GM12878 (cell line): Measurements from ENCODE around the gene CACTIN. TPM values are rescaled to one million over a fixed set of nuclear protein-coding genes. Genes with fewer than 3 reads are reported as not detected.
A peak's percentile ranks its signal among the peaks of the same experiment; 100 is the strongest.

ENCODE experiments used
- ATAC-seq: fragments of 200-7000 bp; cut with Tn5 transposase; 3 replicates; pipeline ENCODE4 v1.9.1; 2020; ENCODE audit warnings: mild to moderate bottlenecking, moderate library complexity
- BruUV-seq: library from RNA; stranded (reverse); fragments of 400-500 nt; replicated peaks from 2 replicates; lab custom pipeline; 2021; lab: Mats Ljungman, UMichigan
- CTCF ChIA-PET: fragments of 300-600 bp; sonication (Branson Sonifier 250); formaldehyde crosslinking; extraction: SDS; loops from one replicate; lab custom pipeline; 2021; ENCODE audit warnings: inconsistent platforms; lab: Yijun Ruan, JAX
- POLR2A ChIA-PET: fragments of 350-600 bp; formaldehyde crosslinking; extraction: SDS; loops from one replicate; lab custom pipeline; 2021; ENCODE audit warnings: inconsistent platforms; lab: Charles Lee
- RAD21 ChIA-PET: fragments of 300-600 bp; sonication (Branson Sonifier 250); formaldehyde crosslinking; loops from one replicate; lab custom pipeline; 2023; ENCODE audit warnings: antibody characterized with exemption; ENCODE audit not compliant: unreplicated experiment; lab: Charles Lee
- SMC1A ChIA-PET: fragments of 300-600 bp; sonication (Branson Sonifier 250); formaldehyde crosslinking; loops from one replicate; lab custom pipeline; 2023; ENCODE audit not compliant: unreplicated experiment, uncharacterized antibody; lab: Charles Lee
- DNase-seq: peaks from one replicate; pipeline ENCODE4 v3.0.0-alpha.2; 2011; ENCODE audit warnings: low read depth, low spot score
- FAIRE-seq: peaks from 3 replicates; lab custom pipeline; 2011; peaks lifted over from hg19 to GRCh38; lab: Jason Lieb, UNC
- H2AFZ ChIP-seq: 2 replicates; pipeline ENCODE4 v1.6.0; 2011; ENCODE audit warnings: low read depth, low read length, control low read depth; ENCODE audit not compliant: control insufficient read depth
- H3K27ac ChIP-seq: 2 replicates; pipeline ENCODE4 v1.5.1; 2011; ENCODE audit warnings: control low read depth; ENCODE audit not compliant: control insufficient read depth, insufficient read depth
- H3K27me3 ChIP-seq, 2 experiments: replicated peaks in 1 of 2; 2 replicates each; pipeline versions ENCODE4 v1.6.0 to v1.6.1; 2011; ENCODE audit warnings: low read length in 1 of 2; ENCODE audit not compliant: control insufficient read depth in 2 of 2, insufficient read depth in 2 of 2
- H3K36me3 ChIP-seq, 2 experiments: 2 replicates each; pipeline ENCODE4 v1.5.1; 2011; ENCODE audit warnings: low read length in 1 of 2; ENCODE audit not compliant: control insufficient read depth in 2 of 2, insufficient read depth in 2 of 2
- H3K4me1 ChIP-seq: 2 replicates; pipeline ENCODE4 v1.6.1; 2011; ENCODE audit warnings: mild to moderate bottlenecking, low read length, moderate library complexity, mixed read lengths; ENCODE audit not compliant: control insufficient read depth, insufficient read depth
- H3K4me2 ChIP-seq: 2 replicates; pipeline ENCODE4 v1.6.0; 2011; ENCODE audit warnings: control low read depth; ENCODE audit not compliant: control insufficient read depth, insufficient read depth
- H3K4me3 ChIP-seq: fragments of 200-600 bp; sonication (generic); 2 replicates; pipeline ENCODE4 v1.5.1; 2016
- H3K79me2 ChIP-seq: 2 replicates; pipeline ENCODE4 v1.6.0; 2011; ENCODE audit warnings: low read length; ENCODE audit not compliant: control insufficient read depth, insufficient read depth
- H3K9ac ChIP-seq: 2 replicates; pipeline ENCODE4 v1.8.0; 2011; ENCODE audit warnings: low read length, control low read depth, mixed read lengths; ENCODE audit not compliant: control insufficient read depth, insufficient read depth
- H3K9me3 ChIP-seq: replicated peaks from 3 replicates; pipeline ENCODE4 v1.5.1; 2011; ENCODE audit warnings: mild to moderate bottlenecking, low read length; ENCODE audit not compliant: control insufficient read depth, insufficient read depth
- H4K20me1 ChIP-seq: 2 replicates; pipeline ENCODE4 v1.6.0; 2011; ENCODE audit not compliant: control insufficient read depth, insufficient read depth
- CBFB ChIP-seq: IDR thresholded peaks from 2 replicates; pipeline ENCODE4 v1.6.1; 2016; ENCODE audit warnings: antibody characterized with exemption, low read depth
- HDGF ChIP-seq: fragments of 450-650 bp; IDR thresholded peaks from 2 replicates; pipeline ENCODE4 v1.6.1; 2016; ENCODE audit warnings: antibody characterized with exemption
- NR2F1 ChIP-seq: fragments of 450-650 bp; conservative IDR thresholded peaks from 2 replicates; pipeline ENCODE4 v1.6.1; 2017; ENCODE audit warnings: mild to moderate bottlenecking
- RAD21 ChIP-seq: IDR thresholded peaks from 2 replicates; pipeline ENCODE4 v1.6.1; 2011; ENCODE audit warnings: mild to moderate bottlenecking, low read depth, low read length, moderate library complexity; ENCODE audit not compliant: insufficient read depth
- SPI1 ChIP-seq: IDR thresholded peaks from 2 replicates; pipeline ENCODE4 v1.6.1; 2011; ENCODE audit warnings: low read depth, mild to moderate bottlenecking, low read length, moderate library complexity, borderline replicate concordance; ENCODE audit not compliant: insufficient read depth
- SRF ChIP-seq, 2 experiments: IDR thresholded peaks; 2 replicates each; pipeline ENCODE4 v1.6.1; 2011; ENCODE audit warnings: low read depth in 2 of 2, low read length in 2 of 2, mild to moderate bottlenecking in 1 of 2, moderate library complexity in 1 of 2
- WGBS: methylation state at CpG from one replicate; pipeline ENCODE4 v1.1.6; 2016; ENCODE audit warnings: low lambda C conversion rate; ENCODE audit not compliant: insufficient replicate concordance, insufficient coverage; ENCODE audit errors: missing lambda C conversion rate; 5-methylcytosine and 5-hydroxymethylcytosine counted together
- in situ Hi-C: fragments of 300-500 bp; cut with MboI; formaldehyde crosslinking; loops from 9 replicates; pipeline ENCODE4 v1.14.3; 2018; ENCODE audit warnings: mixed read lengths
- intact Hi-C: fragments of 100-400 bp; cut with micrococcal nuclease; formaldehyde crosslinking; loops from one replicate; pipeline ENCODE4 v1.14.2; 2022; ENCODE audit not compliant: unreplicated experiment
- polyA plus RNA-seq, 11 experiments: library from polyadenylated mRNA; depleted of rRNA in 4 of 11; unstranded in 6 of 11; stranded (reverse) in 5 of 11; fragments of >200 nt; fragmentation: Nextera tagmentation in 4 of 11; fragmentation: Illumina TruSeq in 1 of 11; extraction: Ambion mirVana in 4 of 11; extraction: Trizol in 1 of 11; gene quantifications; 1 replicate in 1 of 11; 2 replicates in 10 of 11; pipeline versions ENCODE4 v1.2.1 to v1.2.3, GENCODE V29; 2011 to 2016; ENCODE audit warnings: inconsistent platforms in 2 of 11, missing spikeins in 2 of 11, low read depth in 1 of 11
- total RNA-seq, 4 experiments: library from RNA; depleted of rRNA in 3 of 4; stranded (reverse); fragments of >200 nt in 3 of 4; fragmentation: Illumina TruSeq in 1 of 4; extraction: Trizol in 1 of 4; gene quantifications; 2 replicates each; pipeline versions ENCODE4 v1.2.1 to v1.2.3, GENCODE V29; 2013 to 2021
- TF ChIP-seq, protein P1 (sequence below): fragments of 450-650 bp; IDR thresholded peaks from 2 replicates; pipeline ENCODE4 v1.6.1; 2017; ENCODE audit warnings: mild to moderate bottlenecking, moderate library complexity
- TF ChIP-seq, protein P2 (sequence below): fragments of 450-650 bp; IDR thresholded peaks from 2 replicates; pipeline ENCODE4 v1.6.1; 2017; ENCODE audit warnings: low read depth, mild to moderate bottlenecking, moderate library complexity
- TF ChIP-seq, protein P3 (sequence below): IDR thresholded peaks from 2 replicates; pipeline ENCODE4 v1.6.1; 2012; ENCODE audit warnings: improper control_type of control experiment, low read depth, low read length; ENCODE audit not compliant: insufficient replicate concordance

The CACTIN gene
- total and polyA plus RNA-seq, 10 of the 15 experiments (the other 5 are each of a cell fraction or from before 2014, with no cell fraction given) = 0.40 to 31.4 (median 12.5) TPM

DNA sequence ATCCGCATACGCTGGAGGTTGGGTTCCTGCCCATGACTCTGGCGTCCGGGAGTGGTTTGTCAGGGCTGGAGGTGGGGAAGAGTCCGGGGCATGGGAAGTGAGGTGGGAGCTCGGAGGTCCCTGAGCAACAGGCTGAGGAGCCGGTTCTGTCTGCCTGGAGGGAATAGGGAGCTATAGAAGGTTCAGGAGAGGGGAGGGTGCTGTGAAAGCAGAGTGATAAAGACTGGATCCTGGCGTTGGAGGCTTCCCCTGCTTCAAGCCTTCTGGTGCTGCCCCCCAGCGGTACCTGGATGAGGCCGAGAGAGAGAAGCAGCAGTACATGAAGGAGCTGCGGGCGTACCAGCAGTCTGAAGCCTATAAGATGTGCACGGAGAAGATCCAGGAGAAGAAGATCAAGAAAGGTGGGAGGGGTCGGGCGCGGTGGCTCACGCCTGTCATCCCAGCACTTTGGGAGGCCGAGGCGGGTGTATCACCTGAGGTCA, 51.3 kb downstream of the CACTIN start:
- intact Hi-C loops = no loop called here
- RAD21 ChIA-PET = no interaction called here

More for the DNA sequence above, 51.3 kb downstream of the CACTIN start:
- no peak for FAIRE-seq
- Histone ChIP-seq H3K27ac (no peak overlapping the region), H3K27me3 (no peaks in the 10 kb centered on the region), H3K9me3 (no peaks in the 10 kb centered on the region), H3K4me3 (no peak overlapping the region), H3K79me2 (peaks cover 3% of the 10 kb centered on the region), H3K9ac (no peak overlapping the region), H3K36me3 (no peaks in the 10 kb centered on the region; a peak in 2 of 4 replicates), H3K4me1 (peaks cover 3% of the 10 kb centered on the region), H3K4me2 (no peak overlapping the region), H2AFZ (no peak overlapping the region), H4K20me1 (no peaks in the 10 kb centered on the region)
- in situ Hi-C loops = no loop called here
- ATAC-seq = no peak
- ChIA-PET SMC1A (interaction anchor here (0.7 kb wide), 1 partner anchor 92 kb away, joined by 3 read pairs; no protein-coding TSS in a partner anchor), POLR2A (interaction anchor here (0.7 kb wide), 1 partner anchor 57 kb away, joined by 8 read pairs; no protein-coding TSS in a partner anchor), CTCF (interaction anchor here (0.8 to 1.0 kb wide), 2 partner anchors 10 to 270 kb away, joined by 3 to 4 read pairs; partner anchors contain the start of gene GIPC3)
- TF ChIP-seq RAD21 (peak; percentile 23; the same call in 1 of the 2 replicates), SRF (IDR thresholded peaks at IDR 0.05; ENCODE audit: low read depth in 2 of 2, low read length in 2 of 2) (no peak), SPI1 (no peak), HDGF (no peak), NR2F1 (no peak), CBFB (no peak)
- TF ChIP-seq, protein P1, sequence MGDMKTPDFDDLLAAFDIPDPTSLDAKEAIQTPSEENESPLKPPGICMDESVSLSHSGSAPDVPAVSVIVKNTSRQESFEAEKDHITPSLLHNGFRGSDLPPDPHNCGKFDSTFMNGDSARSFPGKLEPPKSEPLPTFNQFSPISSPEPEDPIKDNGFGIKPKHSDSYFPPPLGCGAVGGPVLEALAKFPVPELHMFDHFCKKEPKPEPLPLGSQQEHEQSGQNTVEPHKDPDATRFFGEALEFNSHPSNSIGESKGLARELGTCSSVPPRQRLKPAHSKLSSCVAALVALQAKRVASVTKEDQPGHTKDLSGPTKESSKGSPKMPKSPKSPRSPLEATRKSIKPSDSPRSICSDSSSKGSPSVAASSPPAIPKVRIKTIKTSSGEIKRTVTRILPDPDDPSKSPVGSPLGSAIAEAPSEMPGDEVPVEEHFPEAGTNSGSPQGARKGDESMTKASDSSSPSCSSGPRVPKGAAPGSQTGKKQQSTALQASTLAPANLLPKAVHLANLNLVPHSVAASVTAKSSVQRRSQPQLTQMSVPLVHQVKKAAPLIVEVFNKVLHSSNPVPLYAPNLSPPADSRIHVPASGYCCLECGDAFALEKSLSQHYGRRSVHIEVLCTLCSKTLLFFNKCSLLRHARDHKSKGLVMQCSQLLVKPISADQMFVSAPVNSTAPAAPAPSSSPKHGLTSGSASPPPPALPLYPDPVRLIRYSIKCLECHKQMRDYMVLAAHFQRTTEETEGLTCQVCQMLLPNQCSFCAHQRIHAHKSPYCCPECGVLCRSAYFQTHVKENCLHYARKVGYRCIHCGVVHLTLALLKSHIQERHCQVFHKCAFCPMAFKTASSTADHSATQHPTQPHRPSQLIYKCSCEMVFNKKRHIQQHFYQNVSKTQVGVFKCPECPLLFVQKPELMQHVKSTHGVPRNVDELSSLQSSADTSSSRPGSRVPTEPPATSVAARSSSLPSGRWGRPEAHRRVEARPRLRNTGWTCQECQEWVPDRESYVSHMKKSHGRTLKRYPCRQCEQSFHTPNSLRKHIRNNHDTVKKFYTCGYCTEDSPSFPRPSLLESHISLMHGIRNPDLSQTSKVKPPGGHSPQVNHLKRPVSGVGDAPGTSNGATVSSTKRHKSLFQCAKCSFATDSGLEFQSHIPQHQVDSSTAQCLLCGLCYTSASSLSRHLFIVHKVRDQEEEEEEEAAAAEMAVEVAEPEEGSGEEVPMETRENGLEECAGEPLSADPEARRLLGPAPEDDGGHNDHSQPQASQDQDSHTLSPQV = no peak
- TF ChIP-seq, protein P2, sequence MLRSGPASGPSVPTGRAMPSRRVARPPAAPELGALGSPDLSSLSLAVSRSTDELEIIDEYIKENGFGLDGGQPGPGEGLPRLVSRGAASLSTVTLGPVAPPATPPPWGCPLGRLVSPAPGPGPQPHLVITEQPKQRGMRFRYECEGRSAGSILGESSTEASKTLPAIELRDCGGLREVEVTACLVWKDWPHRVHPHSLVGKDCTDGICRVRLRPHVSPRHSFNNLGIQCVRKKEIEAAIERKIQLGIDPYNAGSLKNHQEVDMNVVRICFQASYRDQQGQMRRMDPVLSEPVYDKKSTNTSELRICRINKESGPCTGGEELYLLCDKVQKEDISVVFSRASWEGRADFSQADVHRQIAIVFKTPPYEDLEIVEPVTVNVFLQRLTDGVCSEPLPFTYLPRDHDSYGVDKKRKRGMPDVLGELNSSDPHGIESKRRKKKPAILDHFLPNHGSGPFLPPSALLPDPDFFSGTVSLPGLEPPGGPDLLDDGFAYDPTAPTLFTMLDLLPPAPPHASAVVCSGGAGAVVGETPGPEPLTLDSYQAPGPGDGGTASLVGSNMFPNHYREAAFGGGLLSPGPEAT = no peak
- TF ChIP-seq, protein P3, sequence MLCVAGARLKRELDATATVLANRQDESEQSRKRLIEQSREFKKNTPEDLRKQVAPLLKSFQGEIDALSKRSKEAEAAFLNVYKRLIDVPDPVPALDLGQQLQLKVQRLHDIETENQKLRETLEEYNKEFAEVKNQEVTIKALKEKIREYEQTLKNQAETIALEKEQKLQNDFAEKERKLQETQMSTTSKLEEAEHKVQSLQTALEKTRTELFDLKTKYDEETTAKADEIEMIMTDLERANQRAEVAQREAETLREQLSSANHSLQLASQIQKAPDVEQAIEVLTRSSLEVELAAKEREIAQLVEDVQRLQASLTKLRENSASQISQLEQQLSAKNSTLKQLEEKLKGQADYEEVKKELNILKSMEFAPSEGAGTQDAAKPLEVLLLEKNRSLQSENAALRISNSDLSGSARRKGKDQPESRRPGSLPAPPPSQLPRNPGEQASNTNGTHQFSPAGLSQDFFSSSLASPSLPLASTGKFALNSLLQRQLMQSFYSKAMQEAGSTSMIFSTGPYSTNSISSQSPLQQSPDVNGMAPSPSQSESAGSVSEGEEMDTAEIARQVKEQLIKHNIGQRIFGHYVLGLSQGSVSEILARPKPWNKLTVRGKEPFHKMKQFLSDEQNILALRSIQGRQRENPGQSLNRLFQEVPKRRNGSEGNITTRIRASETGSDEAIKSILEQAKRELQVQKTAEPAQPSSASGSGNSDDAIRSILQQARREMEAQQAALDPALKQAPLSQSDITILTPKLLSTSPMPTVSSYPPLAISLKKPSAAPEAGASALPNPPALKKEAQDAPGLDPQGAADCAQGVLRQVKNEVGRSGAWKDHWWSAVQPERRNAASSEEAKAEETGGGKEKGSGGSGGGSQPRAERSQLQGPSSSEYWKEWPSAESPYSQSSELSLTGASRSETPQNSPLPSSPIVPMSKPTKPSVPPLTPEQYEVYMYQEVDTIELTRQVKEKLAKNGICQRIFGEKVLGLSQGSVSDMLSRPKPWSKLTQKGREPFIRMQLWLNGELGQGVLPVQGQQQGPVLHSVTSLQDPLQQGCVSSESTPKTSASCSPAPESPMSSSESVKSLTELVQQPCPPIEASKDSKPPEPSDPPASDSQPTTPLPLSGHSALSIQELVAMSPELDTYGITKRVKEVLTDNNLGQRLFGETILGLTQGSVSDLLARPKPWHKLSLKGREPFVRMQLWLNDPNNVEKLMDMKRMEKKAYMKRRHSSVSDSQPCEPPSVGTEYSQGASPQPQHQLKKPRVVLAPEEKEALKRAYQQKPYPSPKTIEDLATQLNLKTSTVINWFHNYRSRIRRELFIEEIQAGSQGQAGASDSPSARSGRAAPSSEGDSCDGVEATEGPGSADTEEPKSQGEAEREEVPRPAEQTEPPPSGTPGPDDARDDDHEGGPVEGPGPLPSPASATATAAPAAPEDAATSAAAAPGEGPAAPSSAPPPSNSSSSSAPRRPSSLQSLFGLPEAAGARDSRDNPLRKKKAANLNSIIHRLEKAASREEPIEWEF = no peak
- 93% methylated on average over 19 of the region's 19 CpGs for WGBS
- DNase-seq = no peak
- no TSS peak for BruUV-seq
